IMR-90 (cell line): Measurements from ENCODE around the gene DNAH17. TPM values are rescaled to one million over a fixed set of nuclear protein-coding genes. Genes with fewer than 3 reads are reported as not detected.

Experiments used
- ATAC-seq: fragments of 200-7000 bp; cut with Tn5 transposase; 2 replicates; pipeline ENCODE4 v1.9.1; 2020; ENCODE audit warnings: low read depth, mild to moderate bottlenecking, moderate library complexity
- BruUV-seq: library from RNA; stranded (reverse); fragments of 400-500 nt; replicated peaks from 2 replicates; lab custom pipeline; 2021; lab: Mats Ljungman, UMichigan
- CTCF ChIA-PET: fragments of 300-600 bp; formaldehyde crosslinking; extraction: SDS; loops from one replicate; lab custom pipeline; 2021; ENCODE audit warnings: antibody characterized with exemption; lab: Yijun Ruan, JAX
- POLR2A ChIA-PET: fragments of 300-600 bp; sonication (Branson Sonifier 250); formaldehyde crosslinking; loops from one replicate; lab custom pipeline; 2022; ENCODE audit warnings: antibody characterized with exemption; ENCODE audit not compliant: unreplicated experiment; lab: Charles Lee
- DNase-seq: peaks from one replicate; pipeline ENCODE4 v3.0.0; 2013
- H2AFZ ChIP-seq: replicated peaks from 2 replicates; pipeline ENCODE3; 2013; ENCODE audit warnings: low read length, mild to moderate bottlenecking; ENCODE audit not compliant: poor library complexity
- H2AK5ac ChIP-seq: 2 replicates; pipeline ENCODE4 v1.6.1; 2013; ENCODE audit warnings: low read depth, low read length, inconsistent platforms
- H2AK9ac ChIP-seq: replicated peaks from 2 replicates; pipeline ENCODE3; 2013; ENCODE audit warnings: mild to moderate bottlenecking, low read depth, low read length, moderate library complexity; ENCODE audit not compliant: poor library complexity
- H2BK120ac ChIP-seq: 2 replicates; pipeline ENCODE4 v1.6.1; 2013; ENCODE audit warnings: low read depth, low read length, inconsistent platforms
- H2BK15ac ChIP-seq: 3 replicates; pipeline ENCODE4 v1.6.1; 2013; ENCODE audit warnings: low read depth, low read length, inconsistent platforms
- H2BK20ac ChIP-seq: 2 replicates; pipeline ENCODE4 v1.6.1; 2013; ENCODE audit warnings: low read depth, mild to moderate bottlenecking, inconsistent platforms, low read length, moderate library complexity
- H2BK5ac ChIP-seq: 2 replicates; pipeline ENCODE4 v1.6.1; 2013; ENCODE audit warnings: mild to moderate bottlenecking, low read depth, low read length, inconsistent platforms; ENCODE audit not compliant: poor library complexity, severe bottlenecking
- H3K14ac ChIP-seq: replicated peaks from 2 replicates; pipeline ENCODE4 v1.6.1; 2013; ENCODE audit warnings: low read depth, low read length, inconsistent platforms
- H3K18ac ChIP-seq: 2 replicates; pipeline ENCODE4 v1.6.1; 2013; ENCODE audit warnings: low read depth, low read length, control low read depth
- H3K23ac ChIP-seq: 2 replicates; pipeline ENCODE4 v1.6.1; 2013; ENCODE audit warnings: low read depth, low read length, inconsistent platforms
- H3K27ac ChIP-seq: 2 replicates; pipeline ENCODE4 v1.5.1; 2013; ENCODE audit warnings: mild to moderate bottlenecking, control low read depth, low read length; ENCODE audit not compliant: insufficient read depth
- H3K27me3 ChIP-seq: 2 replicates; pipeline ENCODE4 v1.6.1; 2013; ENCODE audit warnings: low read length; ENCODE audit not compliant: control insufficient read depth, insufficient read depth
- H3K36me3 ChIP-seq: 2 replicates; pipeline ENCODE4 v1.6.1; 2013; ENCODE audit warnings: low read length, mixed read lengths; ENCODE audit not compliant: control insufficient read depth, insufficient read depth
- H3K4ac ChIP-seq: 2 replicates; pipeline ENCODE4 v1.6.1; 2013; ENCODE audit warnings: low read depth, low read length, inconsistent platforms
- H3K4me1 ChIP-seq: 2 replicates; pipeline ENCODE4 v1.6.1; 2013; ENCODE audit warnings: low read length, mixed read lengths; ENCODE audit not compliant: control insufficient read depth, insufficient read depth
- H3K4me2 ChIP-seq: 2 replicates; pipeline ENCODE4 v1.6.1; 2013; ENCODE audit warnings: low read depth, mild to moderate bottlenecking, control low read depth, low read length, moderate library complexity
- H3K4me3 ChIP-seq: 2 replicates; pipeline ENCODE4 v1.5.1; 2013; ENCODE audit warnings: low read depth, mild to moderate bottlenecking, control low read depth, low read length, moderate library complexity; ENCODE audit not compliant: insufficient read depth
- H3K56ac ChIP-seq: 2 replicates; pipeline ENCODE4 v1.6.1; 2013; ENCODE audit warnings: low read length, inconsistent platforms; ENCODE audit not compliant: insufficient read depth; ENCODE audit errors: extremely low read depth
- H3K79me1 ChIP-seq, 2 experiments: 2 replicates each; pipeline ENCODE4 v1.6.1; 2013; ENCODE audit warnings: low read length in 2 of 2, inconsistent platforms in 1 of 2, low read depth in 1 of 2
- H3K9ac ChIP-seq: 2 replicates; pipeline ENCODE4 v1.6.1; 2013; ENCODE audit warnings: low read depth, low read length, control low read depth
- H3K9me1 ChIP-seq: 2 replicates; pipeline ENCODE4 v1.6.1; 2013; ENCODE audit warnings: low read length, inconsistent platforms; ENCODE audit not compliant: insufficient read depth
- H3K9me3 ChIP-seq: 2 replicates; pipeline ENCODE4 v1.6.1; 2013; ENCODE audit warnings: low read length; ENCODE audit not compliant: control insufficient read depth, insufficient read depth
- H4K20me1 ChIP-seq: 2 replicates; pipeline ENCODE4 v1.6.1; 2013; ENCODE audit warnings: low read length, inconsistent platforms; ENCODE audit not compliant: insufficient read depth
- H4K5ac ChIP-seq: 2 replicates; pipeline ENCODE4 v1.6.1; 2013; ENCODE audit warnings: mild to moderate bottlenecking, low read depth, low read length, control low read depth
- H4K8ac ChIP-seq, 2 experiments: 2 replicates each; pipeline ENCODE4 v1.6.1; 2013; ENCODE audit warnings: low read depth in 2 of 2, low read length in 2 of 2, control low read depth in 1 of 2, inconsistent platforms in 1 of 2
- H4K91ac ChIP-seq: 2 replicates; pipeline ENCODE4 v1.6.1; 2013; ENCODE audit warnings: low read depth, low read length, inconsistent platforms; ENCODE audit not compliant: insufficient read depth
- BHLHE40 ChIP-seq: fragments of 150-350 bp; IDR thresholded peaks from 2 replicates; pipeline ENCODE4 v1.6.1; 2016; ENCODE audit warnings: mild to moderate bottlenecking, low read depth, low read length
- CEBPB ChIP-seq: IDR thresholded peaks from 2 replicates; pipeline ENCODE4 v1.6.1; 2012; ENCODE audit warnings: low read depth, low read length, improper control_type of control experiment
- CHD1 ChIP-seq: IDR thresholded peaks from 2 replicates; pipeline ENCODE4 v1.6.1; 2012; ENCODE audit warnings: low read depth, low read length, improper control_type of control experiment
- CTCF ChIP-seq: conservative IDR thresholded peaks from 2 replicates; pipeline ENCODE4 v1.5.1; 2012; ENCODE audit warnings: mild to moderate bottlenecking, low read depth, low read length, improper control_type of control experiment
- ELK1 ChIP-seq: fragments of 150-350 bp; IDR thresholded peaks from 2 replicates; pipeline ENCODE4 v1.6.1; 2016; ENCODE audit warnings: low read depth, mild to moderate bottlenecking, low read length, moderate library complexity, borderline replicate concordance
- FOS ChIP-seq: fragments of 150-350 bp; IDR thresholded peaks from 2 replicates; pipeline ENCODE4 v1.6.1; 2016; ENCODE audit warnings: low read depth, low read length
- MAFK ChIP-seq: IDR thresholded peaks from 2 replicates; pipeline ENCODE4 v1.6.1; 2012; ENCODE audit warnings: low read depth, low read length, improper control_type of control experiment
- MAZ ChIP-seq: IDR thresholded peaks from 2 replicates; pipeline ENCODE4 v1.6.1; 2012; ENCODE audit warnings: low read depth, mild to moderate bottlenecking, low read length, improper control_type of control experiment, moderate library complexity, borderline replicate concordance
- MXI1 ChIP-seq: IDR thresholded peaks from 2 replicates; pipeline ENCODE4 v1.6.1; 2012; ENCODE audit warnings: low read depth, mild to moderate bottlenecking, low read length, moderate library complexity, borderline replicate concordance
- NFE2L2 ChIP-seq: fragments of 150-350 bp; IDR thresholded peaks from 2 replicates; pipeline ENCODE4 v1.6.1; 2016; ENCODE audit warnings: low read depth, mild to moderate bottlenecking, low read length
- POLR2A ChIP-seq: IDR thresholded peaks from 2 replicates; pipeline ENCODE4 v1.6.1; 2012; ENCODE audit warnings: mild to moderate bottlenecking, low read depth, low read length
- RAD21 ChIP-seq: IDR thresholded peaks from 2 replicates; pipeline ENCODE4 v1.6.1; 2012; ENCODE audit warnings: low read length, improper control_type of control experiment
- RCOR1 ChIP-seq: IDR thresholded peaks from 2 replicates; pipeline ENCODE4 v1.6.1; 2012; ENCODE audit warnings: mild to moderate bottlenecking, low read length, improper control_type of control experiment; ENCODE audit not compliant: insufficient replicate concordance
- RFX5 ChIP-seq: IDR thresholded peaks from 2 replicates; pipeline ENCODE4 v1.8.0; 2012; ENCODE audit warnings: low read depth, mild to moderate bottlenecking, low read length, moderate library complexity
- SMC3 ChIP-seq: fragments of 150-350 bp; IDR thresholded peaks from 2 replicates; pipeline ENCODE4 v1.6.1; 2016; ENCODE audit warnings: low read depth, mild to moderate bottlenecking, antibody characterized with exemption, low read length, moderate library complexity
- USF2 ChIP-seq: fragments of 150-350 bp; IDR thresholded peaks from 2 replicates; pipeline ENCODE4 v1.6.1; 2017; ENCODE audit warnings: mild to moderate bottlenecking, antibody characterized with exemption, low read length, low read depth
- WGBS, 2 experiments: methylation state at CpG; one replicate each; pipeline versions ENCODE4 v1.1.5 to v1.1.7; 2013; ENCODE audit warnings: missing lambda C conversion rate in 2 of 2; ENCODE audit not compliant: insufficient read length in 1 of 2; ENCODE audit errors: extremely low coverage in 2 of 2; 5-methylcytosine and 5-hydroxymethylcytosine counted together
- dilution Hi-C: fragments of 300-500 bp; cut with HindIII; formaldehyde crosslinking; loops from one replicate; pipeline ENCODE4 v1.14.3; 2018; ENCODE audit warnings: low sequenced_read_pairs; ENCODE audit not compliant: unreplicated experiment
- in situ Hi-C: fragments of 300-500 bp; cut with MboI; formaldehyde crosslinking; loops from 3 replicates; pipeline ENCODE4 v1.14.3; 2019; ENCODE audit warnings: low sequenced_read_pairs, inconsistent platforms, mixed read lengths
- intact Hi-C: fragments of 100-400 bp; cut with micrococcal nuclease; formaldehyde crosslinking; loops from 2 replicates; pipeline ENCODE4 v1.10.0; 2022
- polyA plus RNA-seq, 3 experiments: library from polyadenylated mRNA; depleted of rRNA; stranded (reverse); fragments of >200 nt; gene quantifications; 2 replicates each; pipeline ENCODE4 v1.2.3, GENCODE V29; 2012; ENCODE audit warnings: low replicate concordance in 1 of 3
- total RNA-seq: library from RNA; depleted of rRNA; stranded (reverse); fragments of >200 nt; gene quantifications from 2 replicates; pipeline ENCODE4 v1.2.3, GENCODE V29; 2012

Gene DNAH17
- total and polyA plus RNA-seq, 2 of the 4 experiments (the other 2 are of a cell fraction) = not detected

- Histone ChIP-seq H3K4me2 (no peak overlapping the region), H3K4me1 (peaks cover 6% of the 10 kb centered on the region; the same call in 1 of the 2 replicates), H2BK120ac (no peak overlapping the region), H4K8ac (no peak overlapping the region), H3K14ac (no peak overlapping the region), H4K91ac (no peak overlapping the region), H3K27me3 (no peaks in the 10 kb centered on the region), H2BK20ac (no peak overlapping the region), H3K9ac (no peak overlapping the region), H3K36me3 (no peaks in the 10 kb centered on the region), H2AK5ac (no peak overlapping the region), H3K79me1 (no peaks in the 10 kb centered on the region), H3K27ac (no peak overlapping the region), H4K5ac (no peak overlapping the region), H3K4me3 (no peak overlapping the region), H3K23ac (no peak overlapping the region), H3K4ac (no peak overlapping the region), H3K9me1 (no peaks in the 10 kb centered on the region; the same call in 1 of the 2 replicates), H2BK15ac (no peak overlapping the region), H3K56ac (no peak overlapping the region), H3K9me3 (no peaks in the 10 kb centered on the region), H2AK9ac (no peak overlapping the region), H4K20me1 (no peaks in the 10 kb centered on the region), H2BK5ac (no peak overlapping the region), H3K18ac (no peak overlapping the region), H2AFZ (no peak overlapping the region)
- in situ Hi-C loops (no loop called here), intact Hi-C loops (no loop called here), dilution Hi-C loops (no loop called here)
- 82% methylated on average over 17 of the region's 20 CpGs; no CpG with 5 or more reads in 1 of the 2 experiments for whole genome bisulfite sequencing, 2 experiments
- ChIA-PET POLR2A (no interaction called here), CTCF (no interaction called here)
- TF ChIP-seq CTCF = no peak
- no peak for TF ChIP-seq MXI1
- TF ChIP-seq MAZ = no peak
- no peak for TF ChIP-seq CEBPB
- no peak for TF ChIP-seq BHLHE40
- no peak for TF ChIP-seq USF2
- no peak for TF ChIP-seq ELK1
- no peak for TF ChIP-seq POLR2A
- TF ChIP-seq FOS = no peak
- TF ChIP-seq RCOR1 = no peak
- no peak for TF ChIP-seq RAD21
- TF ChIP-seq RFX5 = no peak
- no peak for TF ChIP-seq SMC3
- TF ChIP-seq MAFK = no peak
- TF ChIP-seq CHD1 = no peak
- no peak for TF ChIP-seq NFE2L2
- BruUV-seq = no TSS peak
- no peak for ATAC-seq
- DNase-seq = no peak
Measured at GRCh38 chr17:78437508-78438169, 139.6 kb downstream of the DNAH17 start.
